Chondrocyte (in vitro differentiated cells): ENCODE measurements around the gene DGKG. TPM values are rescaled to one million over a fixed set of nuclear protein-coding genes. Genes with fewer than 3 reads are reported as not detected.
A peak's percentile ranks its signal among the peaks of the same experiment; 100 is the strongest.

ENCODE experiments used
- DNase-seq: peaks from one replicate; pipeline ENCODE4 v3.0.0; 2021; ENCODE audit warnings: mixed read lengths, low spot score
- H3K27ac Mint-ChIP-seq: one replicate; pipeline ENCODE4 v1.8.0; 2021; ENCODE audit warnings: mild to moderate bottlenecking, moderate library complexity, mixed read lengths; ENCODE audit not compliant: unreplicated experiment
- H3K27me3 Mint-ChIP-seq: 2 replicates; pipeline ENCODE4 v1.8.0; 2021; ENCODE audit warnings: low read depth, mixed read lengths
- H3K36me3 Mint-ChIP-seq: 2 replicates; pipeline ENCODE4 v1.8.0; 2021; ENCODE audit warnings: low read depth, mixed read lengths
- H3K4me1 Mint-ChIP-seq: 2 replicates; pipeline ENCODE4 v1.8.0; 2021; ENCODE audit warnings: low read depth, mild to moderate bottlenecking, mixed read lengths
- H3K4me3 Mint-ChIP-seq: one replicate; pipeline ENCODE4 v1.8.0; 2021; ENCODE audit warnings: mild to moderate bottlenecking, moderate library complexity, mixed read lengths; ENCODE audit not compliant: unreplicated experiment
- H3K9me3 Mint-ChIP-seq: 2 replicates; pipeline ENCODE4 v1.8.0; 2021; ENCODE audit warnings: low read depth, mixed read lengths
- total RNA-seq: library from RNA; stranded (reverse); gene quantifications from 3 replicates; pipeline ENCODE4 v1.2.1, GENCODE V29; 2021
- TF ChIP-seq, protein P1 (sequence below): fragments of 200-600 bp; sonication (generic); IDR thresholded peaks from 2 replicates; pipeline ENCODE4 v1.5.0; 2021; ENCODE audit warnings: antibody characterized with exemption, mild to moderate bottlenecking, moderate library complexity

DGKG gene
- total RNA-seq, 1 donor from 2014 or later = 1.6 TPM

DNA sequence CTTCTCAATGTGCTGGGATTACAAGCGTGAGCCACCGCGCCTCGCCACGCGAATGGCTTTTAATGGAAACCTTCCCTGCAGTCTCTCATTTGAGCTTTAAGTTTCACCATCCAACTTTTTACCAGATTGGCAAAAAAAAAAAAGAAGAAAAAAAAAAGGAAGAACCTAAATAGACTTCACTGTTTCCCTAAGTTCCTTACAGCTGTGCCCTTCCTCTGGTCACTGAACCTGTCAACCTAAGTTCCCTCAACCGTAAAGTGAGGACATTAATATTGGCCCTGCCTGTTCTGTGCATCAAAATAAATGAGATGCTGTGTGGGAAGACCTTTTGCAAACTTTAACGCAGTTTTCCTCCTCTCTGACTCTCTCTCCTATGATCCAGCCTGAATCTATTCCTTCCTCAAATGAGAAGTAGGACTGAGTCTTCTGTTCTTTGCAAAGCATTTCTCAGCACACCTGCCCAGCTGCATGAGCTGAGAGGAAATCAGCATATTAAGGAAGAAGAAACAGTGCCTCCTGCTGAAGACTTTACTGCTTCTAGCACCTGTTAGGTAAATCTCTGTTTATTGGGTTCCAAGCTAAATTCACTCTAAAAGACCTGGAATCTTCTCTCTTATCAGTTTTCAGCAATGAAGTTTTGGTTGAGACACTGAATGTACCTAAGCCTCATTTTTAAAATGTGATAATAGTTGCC lies 153.6 kb downstream of the DGKG start:
- Mint-ChIP-seq H3K36me3 (no peaks in the 10 kb centered on the region), H3K9me3 (no peaks in the 10 kb centered on the region), H3K4me3 (no peak overlapping the region), H3K27ac (no peak overlapping the region), H3K4me1 (peaks cover 17% of the 10 kb centered on the region), H3K27me3 (peaks cover 11% of the 10 kb centered on the region)
- TF ChIP-seq, protein P1, sequence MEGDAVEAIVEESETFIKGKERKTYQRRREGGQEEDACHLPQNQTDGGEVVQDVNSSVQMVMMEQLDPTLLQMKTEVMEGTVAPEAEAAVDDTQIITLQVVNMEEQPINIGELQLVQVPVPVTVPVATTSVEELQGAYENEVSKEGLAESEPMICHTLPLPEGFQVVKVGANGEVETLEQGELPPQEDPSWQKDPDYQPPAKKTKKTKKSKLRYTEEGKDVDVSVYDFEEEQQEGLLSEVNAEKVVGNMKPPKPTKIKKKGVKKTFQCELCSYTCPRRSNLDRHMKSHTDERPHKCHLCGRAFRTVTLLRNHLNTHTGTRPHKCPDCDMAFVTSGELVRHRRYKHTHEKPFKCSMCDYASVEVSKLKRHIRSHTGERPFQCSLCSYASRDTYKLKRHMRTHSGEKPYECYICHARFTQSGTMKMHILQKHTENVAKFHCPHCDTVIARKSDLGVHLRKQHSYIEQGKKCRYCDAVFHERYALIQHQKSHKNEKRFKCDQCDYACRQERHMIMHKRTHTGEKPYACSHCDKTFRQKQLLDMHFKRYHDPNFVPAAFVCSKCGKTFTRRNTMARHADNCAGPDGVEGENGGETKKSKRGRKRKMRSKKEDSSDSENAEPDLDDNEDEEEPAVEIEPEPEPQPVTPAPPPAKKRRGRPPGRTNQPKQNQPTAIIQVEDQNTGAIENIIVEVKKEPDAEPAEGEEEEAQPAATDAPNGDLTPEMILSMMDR = peak; percentile 14
- DNase-seq = no peak

- Mint-ChIP-seq H3K27ac (no peak overlapping the region), H3K36me3 (no peaks in the 10 kb centered on the region), H3K4me3 (no peak overlapping the region), H3K4me1 (peaks cover 17% of the 10 kb centered on the region), H3K9me3 (no peaks in the 10 kb centered on the region), H3K27me3 (peaks cover 12% of the 10 kb centered on the region)
- no peak for DNase-seq
- TF ChIP-seq, protein P1 = no peak
Measured at GRCh38 chr3:186207515-186207914, 154.5 kb downstream of the DGKG start.

DNA sequence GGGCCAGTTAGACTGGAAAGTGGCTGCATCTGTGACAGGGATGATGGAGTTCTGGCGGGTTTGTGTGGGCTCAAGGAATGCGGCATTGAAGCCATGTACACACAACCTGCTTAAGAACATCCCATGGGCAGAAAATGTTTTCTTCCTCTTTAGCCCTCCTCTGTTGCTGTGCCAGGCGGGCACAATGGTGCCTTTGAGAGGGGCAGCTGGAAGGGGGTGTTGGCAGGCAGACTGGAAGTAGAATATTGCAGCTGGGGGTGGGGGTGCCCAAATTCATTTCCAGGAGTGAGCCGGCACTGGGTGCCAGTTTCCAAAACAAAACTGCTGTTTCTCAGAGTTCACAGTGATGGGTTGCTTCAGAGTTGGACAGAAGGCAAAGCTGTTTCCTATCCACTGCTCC lies 161.3 kb downstream of the DGKG start:
- no peak for DNase-seq
- Mint-ChIP-seq H3K9me3 (no peaks in the 10 kb centered on the region), H3K27ac (no peak overlapping the region), H3K27me3 (peaks cover 16% of the 10 kb centered on the region), H3K36me3 (no peaks in the 10 kb centered on the region), H3K4me3 (no peak overlapping the region), H3K4me1 (no peaks in the 10 kb centered on the region)
- TF ChIP-seq, protein P1 = no peak

DNA sequence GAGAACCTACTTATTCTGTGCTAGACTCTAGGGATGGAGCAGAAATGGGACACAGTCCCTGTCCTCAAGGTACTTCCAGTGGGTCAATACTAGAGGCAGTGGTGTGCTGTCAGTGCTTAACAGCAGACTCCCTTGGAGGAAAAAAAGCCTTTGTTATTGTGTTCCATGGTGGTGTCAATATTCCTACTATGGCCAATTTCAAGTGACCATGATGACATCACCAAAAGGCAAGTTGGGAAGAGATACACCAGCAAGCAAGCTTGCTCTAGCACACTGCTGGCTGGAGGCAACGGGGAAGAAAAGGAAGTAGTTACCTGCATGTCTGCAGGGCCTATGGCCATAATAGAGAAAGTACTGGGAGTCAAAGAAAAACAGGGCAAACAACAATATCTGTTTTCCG lies 163.6 kb downstream of the DGKG start:
- TF ChIP-seq, protein P1 = no peak
- peaks cover 8% of the 10 kb centered on the region for H3K4me1 Mint-ChIP-seq
- H3K9me3 Mint-ChIP-seq = no peaks in the 10 kb centered on the region
- DNase-seq = no peak
- no peak overlapping the region for H3K4me3 Mint-ChIP-seq
- no peaks in the 10 kb centered on the region for H3K36me3 Mint-ChIP-seq
- peaks cover 26% of the 10 kb centered on the region for H3K27me3 Mint-ChIP-seq
- H3K27ac Mint-ChIP-seq = no peak overlapping the region

- Mint-ChIP-seq H3K27me3 (peaks cover 49% of the 10 kb centered on the region), H3K9me3 (no peaks in the 10 kb centered on the region), H3K27ac (no peak overlapping the region), H3K4me3 (peak overlapping the region; percentile 49), H3K4me1 (peaks cover 8% of the 10 kb centered on the region), H3K36me3 (no peaks in the 10 kb centered on the region)
- TF ChIP-seq, protein P1 = no peak
- DNase-seq = no peak
Measured at GRCh38 chr3:186194451-186194811, 167.6 kb downstream of the DGKG start.
